ENCODE data around the gene ZNF574. TPM values are rescaled to one million over a fixed set of nuclear protein-coding genes. Genes with fewer than 3 reads are reported as not detected.

The ZNF574 gene
- total and polyA plus RNA-seq, 2 of the 8 experiments (the other 6 are each of a cell fraction or from before 2014, with no cell fraction given) = 27.0 to 38.8 TPM

GRCh38 chr19:42052241-42052863 is 23.6 kb upstream of the ZNF574 start:
- Histone ChIP-seq H3K4me1 (replicated peaks in 1 of 4; ENCODE audit: control insufficient read depth in 3 of 4, insufficient read depth in 4 of 4, low read length in 3 of 4) (no peaks in the 10 kb centered on the region), H2BK120ac (replicated peaks; ENCODE audit: low read depth, low read length) (no peak overlapping the region), H3K23me2 (ENCODE audit: low read depth, low read length) (no peaks in the 10 kb centered on the region), H2BK12ac (ENCODE audit: low read depth, low read length) (no peak overlapping the region), H2AFZ (ENCODE audit: low read length) (no peak overlapping the region), H3K27me3 (replicated peaks in 1 of 4; ENCODE audit: control insufficient read depth in 3 of 4, extremely low read depth in 1 of 4, insufficient read depth in 3 of 4, low read length in 3 of 4) (no peaks in the 10 kb centered on the region), H4K5ac (ENCODE audit: insufficient read length, low read depth, low read length) (no peak overlapping the region), H3K79me2 (ENCODE audit: control insufficient read depth in 1 of 2, insufficient read depth in 2 of 2, low read length in 2 of 2) (no peaks in the 10 kb centered on the region), H4K91ac (replicated peaks; ENCODE audit: insufficient read length, low read length) (no peak overlapping the region), H3K36me3 (ENCODE audit: control insufficient read depth in 2 of 4, insufficient read depth in 4 of 4, low read length in 3 of 4) (peaks cover 16 to 61% (median 53%) of the 10 kb centered on the region in 4 experiments), H2BK5ac (ENCODE audit: low read depth, low read length) (no peak overlapping the region), H3K4ac (replicated peaks; ENCODE audit: insufficient read length, low read depth, low read length) (no peak overlapping the region), H2BK20ac (ENCODE audit: low read length) (no peak overlapping the region), H3K27ac (ENCODE audit: low read depth, low read length) (no peak overlapping the region), H3K18ac (ENCODE audit: extremely low read depth, low read length) (no peak overlapping the region), H3K4me2 (ENCODE audit: insufficient read depth in 1 of 2, low read depth in 2 of 2, low read length in 2 of 2) (no peak overlapping the region), H3K56ac (replicated peaks; ENCODE audit: insufficient read length, low read depth, low read length) (no peak overlapping the region), H2AK5ac (ENCODE audit: low read depth, low read length) (no peak overlapping the region), H3K4me3 (ENCODE audit: extremely low read depth in 1 of 4, insufficient read depth in 2 of 4, low read depth in 3 of 4, low read length in 4 of 4) (no peak overlapping the region), H3K79me1 (ENCODE audit: low read depth, low read length) (no peaks in the 10 kb centered on the region), H3K9ac (replicated peaks in 1 of 4; ENCODE audit: extremely low read depth in 1 of 4, low read depth in 3 of 4, low read length in 3 of 4) (no peak overlapping the region), H3K23ac (ENCODE audit: insufficient read length) (no peak overlapping the region), H4K20me1 (replicated peaks in 1 of 2; ENCODE audit: control insufficient read depth in 1 of 2, insufficient read depth in 2 of 2, low read length in 2 of 2) (peaks cover 0 to 16% of the 10 kb centered on the region in 2 experiments), H4K8ac (ENCODE audit: extremely low read depth, insufficient read depth, low read length) (peak overlapping the region; percentile 42; the same call in 1 of the 2 replicates), H3K14ac (ENCODE audit: insufficient read length) (no peak overlapping the region), H3K9me3 (ENCODE audit: insufficient read depth in 2 of 2, low read depth in 1 of 2, low read length in 1 of 2) (no peaks in the 10 kb centered on the region), H2BK15ac (ENCODE audit: low read length) (no peak overlapping the region)
- DNase-seq (ENCODE audit: low read depth in 1 of 2, low spot score in 2 of 2) = no peak
- 92% methylated on average over 10 of the region's 10 CpGs; no CpG with 5 or more reads in 1 of the 2 experiments for WGBS, 2 experiments (ENCODE audit: extremely low coverage in 1 of 2, insufficient coverage in 1 of 2, insufficient read length in 1 of 2, insufficient replicate concordance in 2 of 2, low coverage in 1 of 2, low lambda C conversion rate in 2 of 2, missing lambda C conversion rate in 1 of 2)
- ChIA-PET POLR2A (ENCODE audit: partially characterized antibody) (interaction anchor here (0.6 to 2.1 kb wide), 6 partner anchors 8 to 74 kb away, joined by 3 to 7 read pairs (median 4); no protein-coding TSS in a partner anchor), CTCF (ENCODE audit: partially characterized antibody) (interaction anchor here (0.6 to 5.6 kb wide), 9 partner anchors 9 to 617 kb away, joined by 3 to 23 read pairs (median 4); no protein-coding TSS in a partner anchor)
- no peak for FAIRE-seq
- TF ChIP-seq CHD1 (IDR thresholded peaks at IDR 0.05; ENCODE audit: low read depth, low read length) (no peak), EGR1 (IDR thresholded peaks at IDR 0.05; ENCODE audit: borderline replicate concordance, low read depth, low read length) (no peak), PHF8 (conservative IDR thresholded peaks at IDR 0.05; ENCODE audit: low read depth, low read length) (no peak)
